ENCODE data around the gene TF. TPM values are rescaled to one million over a fixed set of nuclear protein-coding genes. Genes with fewer than 3 reads are reported as not detected.

The TF gene
- total RNA-seq, 2 experiments from 2014 or later, result 0.60 to 0.97 TPM

DNA sequence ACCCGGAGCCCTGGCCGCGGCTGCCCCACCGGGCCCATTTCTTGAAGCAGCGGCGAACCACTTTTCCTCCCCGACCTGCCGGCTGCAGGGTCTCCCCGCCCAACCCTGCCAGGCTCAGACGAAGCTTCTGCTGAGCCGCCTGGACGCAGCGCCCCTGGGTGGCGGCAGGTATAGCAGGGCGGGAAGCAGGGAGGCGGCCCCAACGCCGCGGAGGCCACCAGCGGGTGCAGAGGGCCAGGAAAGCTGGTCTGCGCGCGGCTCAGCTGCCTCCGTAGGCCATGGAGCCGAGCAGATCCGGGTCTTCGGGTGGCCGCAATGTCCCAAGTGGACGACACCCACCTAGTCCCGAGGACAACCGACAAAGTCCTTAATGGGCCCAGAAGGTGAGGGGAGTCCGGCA, 37.6 kb downstream of the TF start:
- H3K4me1 Mint-ChIP-seq, result no peaks in the 10 kb centered on the region
- DNase-seq, result no peak
- peaks cover 14% of the 10 kb centered on the region for H3K27me3 Mint-ChIP-seq
- no peaks in the 10 kb centered on the region for H3K9me3 Mint-ChIP-seq
- no peak overlapping the region for H3K27ac Mint-ChIP-seq
- no peaks in the 10 kb centered on the region for H3K36me3 Mint-ChIP-seq
- H3K4me3 Mint-ChIP-seq, result no peak overlapping the region
- POLR2A ChIA-PET, result no interaction called here
- no peak for ATAC-seq (ENCODE audit: low read depth)

DNA sequence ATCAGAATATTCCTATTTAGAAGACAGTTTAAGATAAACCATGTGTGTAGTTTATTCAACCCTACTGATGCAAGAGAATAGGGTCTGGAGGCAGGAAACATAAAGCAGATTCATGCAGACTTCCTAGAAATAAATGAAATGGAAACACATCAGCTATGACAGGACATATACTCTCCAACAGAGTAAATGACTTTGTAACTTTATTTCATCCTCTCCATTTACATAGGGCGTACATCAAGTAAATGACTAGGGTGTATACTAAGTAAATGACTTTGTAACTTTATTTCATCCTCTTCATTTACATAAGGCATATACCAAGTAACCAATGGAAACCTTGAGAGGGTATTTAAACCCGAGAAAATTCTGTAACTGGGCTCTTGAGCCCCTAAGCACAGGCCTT, 41.8 kb downstream of the TF start:
- H3K36me3 Mint-ChIP-seq, result no peaks in the 10 kb centered on the region
- H3K27me3 Mint-ChIP-seq, result peaks cover 5% of the 10 kb centered on the region
- POLR2A ChIA-PET, result no interaction called here

DNA sequence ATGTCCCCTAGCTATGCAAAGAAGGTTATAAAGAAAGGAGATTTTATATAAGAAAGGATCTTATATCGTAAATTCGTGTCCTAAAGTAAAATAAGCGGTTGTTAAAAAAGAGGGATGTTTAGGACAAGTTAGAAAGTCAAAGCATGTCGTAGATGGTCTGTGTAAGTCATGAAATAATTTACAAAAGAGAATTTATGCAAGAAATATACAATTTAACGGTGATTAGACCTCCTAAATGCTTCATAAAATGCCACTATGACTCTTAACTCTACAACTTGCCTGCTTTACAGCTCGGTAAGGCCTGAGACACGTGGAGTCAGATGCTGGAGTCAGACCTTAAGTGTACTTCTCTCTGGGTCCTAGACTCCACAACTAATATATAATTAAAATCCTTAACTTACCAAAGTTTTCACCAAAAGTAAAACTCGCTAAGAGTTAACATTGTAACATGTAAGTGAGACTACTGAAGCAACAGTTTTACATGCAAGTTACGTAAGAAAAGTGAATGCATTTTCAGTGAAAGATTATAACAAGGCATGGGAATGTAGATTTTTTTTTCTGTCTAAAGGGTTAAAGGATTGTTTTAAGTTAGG, 46.1 kb downstream of the TF start:
- Mint-ChIP-seq H3K9me3 (peaks cover 18% of the 10 kb centered on the region), H3K27ac (no peak overlapping the region), H3K36me3 (no peaks in the 10 kb centered on the region), H3K4me3 (no peak overlapping the region), H3K4me1 (no peaks in the 10 kb centered on the region), H3K27me3 (peaks cover 8% of the 10 kb centered on the region)
- ATAC-seq (ENCODE audit: low read depth), result no peak
- POLR2A ChIA-PET, result no interaction called here
- DNase-seq, result no peak

More for the DNA sequence above, 41.8 kb downstream of the TF start:
- H3K4me1 Mint-ChIP-seq, result no peaks in the 10 kb centered on the region
- no peak overlapping the region for H3K4me3 Mint-ChIP-seq
- ATAC-seq (ENCODE audit: low read depth), result no peak
- peaks cover 14% of the 10 kb centered on the region for H3K9me3 Mint-ChIP-seq
- no peak overlapping the region for H3K27ac Mint-ChIP-seq
- DNase-seq, result no peak

DNA sequence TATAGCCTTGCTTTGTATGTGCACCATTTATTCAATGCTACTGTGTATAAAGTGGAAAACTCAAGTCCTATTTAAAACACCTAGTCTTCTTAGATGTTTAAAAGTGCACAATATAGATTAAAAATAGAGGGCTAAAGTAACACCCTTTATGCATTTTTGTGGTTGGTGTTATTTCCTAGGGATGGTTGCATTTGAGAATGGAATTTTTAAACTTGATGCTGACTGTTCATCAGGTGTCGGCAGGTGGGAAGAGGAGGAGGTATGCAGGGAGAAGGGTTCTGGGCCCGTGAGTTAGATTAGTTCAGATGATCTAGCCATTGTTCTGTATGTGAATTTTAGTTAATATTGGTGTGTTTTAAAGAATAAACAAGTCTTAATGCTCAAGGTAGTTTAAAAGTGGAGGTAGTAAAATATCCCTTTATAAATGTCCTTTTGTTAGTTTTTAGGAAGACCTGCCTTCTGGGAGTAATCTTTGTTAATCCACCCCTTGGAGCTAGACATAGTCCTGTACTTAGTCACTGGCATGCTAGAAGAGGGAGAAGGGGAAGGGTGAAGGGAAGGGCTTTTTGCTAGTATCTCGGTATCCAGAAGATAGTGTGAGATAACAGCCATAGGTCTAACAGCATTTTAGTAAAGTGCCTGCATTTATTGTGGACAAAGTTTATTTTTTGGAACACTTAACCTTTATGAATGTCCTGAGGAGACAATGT, 51.4 kb downstream of the TF start:
- Mint-ChIP-seq H3K4me3 (no peak overlapping the region), H3K9me3 (peaks cover 9% of the 10 kb centered on the region), H3K27ac (no peak overlapping the region), H3K36me3 (no peaks in the 10 kb centered on the region), H3K4me1 (no peaks in the 10 kb centered on the region), H3K27me3 (peaks cover 31% of the 10 kb centered on the region)
- ATAC-seq (ENCODE audit: low read depth), result no peak
- DNase-seq, result no peak
- POLR2A ChIA-PET, result no interaction called here

DNA sequence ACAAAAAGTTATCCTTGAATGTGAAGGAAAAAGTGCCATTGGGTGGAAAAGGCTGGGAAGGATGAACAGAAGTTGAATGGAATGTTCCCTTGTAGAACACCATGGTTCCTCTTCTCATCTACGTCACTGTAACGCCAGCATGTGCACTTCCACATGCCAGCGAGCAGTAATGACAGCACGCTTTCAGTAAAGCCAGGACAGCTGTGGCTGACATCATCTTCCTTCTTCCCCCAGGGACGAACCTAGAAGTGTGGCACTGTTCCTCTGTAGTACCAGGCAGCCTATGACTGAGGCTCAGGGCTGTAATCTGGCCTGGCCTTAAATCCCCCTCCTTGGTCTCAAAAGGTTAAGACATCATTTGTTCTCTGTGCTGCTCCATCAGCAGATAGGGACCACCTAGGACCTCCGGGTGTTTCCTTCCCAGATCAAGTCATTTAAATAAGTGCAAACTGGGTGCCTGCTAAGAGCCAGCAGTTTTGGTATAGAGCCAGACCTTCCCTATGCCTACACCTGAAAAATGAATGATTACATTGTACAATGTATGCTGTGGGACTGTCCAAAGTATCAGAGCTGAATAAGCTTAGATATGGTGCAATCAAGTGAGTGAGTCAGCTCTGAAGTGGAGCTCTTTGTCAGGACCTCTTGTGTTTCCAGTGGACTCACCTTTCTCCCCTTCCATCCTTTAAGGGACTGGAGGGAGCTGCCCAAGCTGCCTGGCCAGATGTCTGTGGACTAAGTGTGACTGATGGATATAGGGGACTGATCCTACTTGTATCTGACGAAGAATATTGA, 53.8 kb downstream of the TF start:
- ATAC-seq (ENCODE audit: low read depth), result no peak

DNA sequence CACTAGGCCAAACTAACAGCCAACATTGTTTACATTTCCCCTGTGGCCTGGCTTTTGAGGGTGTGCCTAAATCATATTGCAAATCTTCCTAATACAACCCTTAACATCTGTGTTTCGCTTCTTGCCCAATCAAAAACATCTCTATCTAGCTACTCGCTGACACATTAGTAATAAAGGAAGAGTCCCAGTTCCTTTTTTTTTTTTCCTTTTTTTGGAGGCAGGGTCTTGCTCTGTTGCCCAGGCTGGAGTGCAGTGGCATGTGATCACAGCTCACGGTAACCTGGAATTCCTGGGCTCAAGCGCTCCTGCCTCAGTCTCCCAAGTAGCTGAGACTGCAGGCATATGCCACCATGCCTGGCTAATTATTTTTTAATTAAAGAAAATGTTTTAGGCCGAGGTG, 57.3 kb downstream of the TF start:
- no peak for ATAC-seq (ENCODE audit: low read depth)
- Mint-ChIP-seq H3K9me3 (no peaks in the 10 kb centered on the region), H3K27ac (no peak overlapping the region), H3K4me1 (peaks cover 17% of the 10 kb centered on the region), H3K4me3 (no peak overlapping the region), H3K36me3 (peaks cover 2% of the 10 kb centered on the region), H3K27me3 (peaks cover 13% of the 10 kb centered on the region)
- DNase-seq, result no peak
- POLR2A ChIA-PET, result no interaction called here

More for the DNA sequence above, 53.8 kb downstream of the TF start:
- POLR2A ChIA-PET, result no interaction called here
- peaks cover under 1% of the 10 kb centered on the region for H3K4me1 Mint-ChIP-seq
- peaks cover 27% of the 10 kb centered on the region for H3K27me3 Mint-ChIP-seq
- no peak overlapping the region for H3K27ac Mint-ChIP-seq
- no peak overlapping the region for H3K4me3 Mint-ChIP-seq
- no peaks in the 10 kb centered on the region for H3K36me3 Mint-ChIP-seq
- DNase-seq, result no peak
- peaks cover 2% of the 10 kb centered on the region for H3K9me3 Mint-ChIP-seq

DNA sequence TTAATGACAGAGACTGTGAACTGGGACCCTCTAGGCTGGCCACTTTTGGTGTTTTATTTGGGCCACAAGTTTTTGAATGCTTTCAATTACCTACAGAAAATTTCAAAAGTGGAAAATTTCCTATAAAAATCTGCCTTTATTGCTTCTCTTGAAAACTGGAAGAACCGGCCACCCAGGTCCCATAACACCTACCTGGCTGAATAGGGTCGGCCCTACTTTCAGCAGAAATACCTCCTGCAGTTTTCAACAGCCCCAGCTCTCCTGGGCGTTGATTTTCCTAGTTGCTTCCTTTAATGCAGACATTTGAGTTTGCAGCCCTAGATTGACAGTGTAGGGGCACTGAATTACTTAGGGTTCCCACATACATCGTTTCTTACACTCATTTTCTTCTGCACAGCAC, 58.7 kb downstream of the TF start:
- Mint-ChIP-seq H3K9me3 (no peaks in the 10 kb centered on the region), H3K27ac (peak overlapping the region; percentile 91), H3K36me3 (peaks cover 3% of the 10 kb centered on the region), H3K27me3 (peaks cover 7% of the 10 kb centered on the region), H3K4me3 (peak overlapping the region; percentile 95), H3K4me1 (peaks cover 17% of the 10 kb centered on the region)
- no peak for ATAC-seq (ENCODE audit: low read depth)
- DNase-seq, result no peak
- POLR2A ChIA-PET, result no interaction called here

DNA sequence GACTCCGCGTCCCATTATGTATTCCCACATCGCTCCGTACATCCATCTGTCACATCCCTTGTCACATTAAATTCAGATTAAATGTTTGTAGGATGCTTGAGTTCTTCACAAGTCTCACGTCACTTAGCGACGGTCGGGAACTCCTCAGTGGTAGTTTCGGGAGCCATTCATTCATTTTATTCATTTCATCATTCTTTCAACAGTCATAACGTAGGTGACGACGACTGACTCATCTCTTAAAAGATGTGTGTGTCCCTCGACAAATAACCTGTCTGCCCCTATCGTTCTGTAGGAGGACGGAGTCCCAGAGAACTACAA, 59.1 kb downstream of the TF start:
- H3K4me1 Mint-ChIP-seq, result peaks cover 17% of the 10 kb centered on the region
- DNase-seq (no peak), ATAC-seq (ENCODE audit: low read depth) (no peak)
- peaks cover 3% of the 10 kb centered on the region for H3K36me3 Mint-ChIP-seq
- H3K4me3 Mint-ChIP-seq, result peak overlapping the region; percentile 95
- H3K27me3 Mint-ChIP-seq, result peaks cover 2% of the 10 kb centered on the region
- POLR2A ChIA-PET, result no interaction called here
- H3K27ac Mint-ChIP-seq, result peak overlapping the region; percentile 91
- H3K9me3 Mint-ChIP-seq, result no peaks in the 10 kb centered on the region

DNA sequence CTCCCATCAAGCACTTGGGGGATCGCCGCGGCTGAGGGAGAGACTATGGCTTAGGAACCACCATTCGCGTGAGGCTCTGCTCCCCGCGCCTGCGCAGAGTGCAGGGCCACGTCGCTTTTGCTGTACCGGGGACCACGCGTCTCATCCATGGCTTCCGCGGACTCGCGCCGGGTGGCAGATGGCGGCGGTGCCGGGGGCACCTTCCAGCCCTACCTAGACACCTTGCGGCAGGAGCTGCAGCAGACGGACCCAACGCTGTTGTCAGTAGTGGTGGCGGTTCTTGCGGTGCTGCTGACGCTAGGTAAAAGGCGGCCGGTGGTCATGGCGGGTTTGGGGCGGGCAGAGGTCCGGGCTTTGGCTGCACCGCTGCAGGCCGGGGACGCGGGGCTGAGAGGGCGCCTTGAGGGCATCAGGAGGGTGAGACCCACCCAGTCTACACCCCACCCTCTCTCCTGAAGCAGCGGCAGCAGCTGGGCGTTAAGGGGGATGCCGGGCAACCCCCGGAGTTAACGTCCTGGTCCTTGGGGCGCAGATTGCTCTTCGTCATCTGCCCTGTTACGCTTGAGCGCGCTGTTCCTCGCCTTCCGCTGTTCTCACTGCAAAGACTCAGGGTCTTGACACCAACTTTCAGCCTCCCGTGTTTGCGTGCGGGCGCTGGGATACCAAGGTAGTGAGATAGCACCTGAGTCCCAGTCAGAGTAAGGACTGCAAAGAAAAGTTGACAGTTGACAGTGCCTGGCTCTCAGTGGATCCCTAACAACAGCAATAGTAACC, 59.7 kb downstream of the TF start, which contains the start of gene SRPRB:
SRPRB (plus strand) TSS at position 114 of the 774 bp plus-strand sequence; CDS start at position 148, 34 bp downstream.
- no peaks in the 10 kb centered on the region for H3K9me3 Mint-ChIP-seq
- peaks cover 17% of the 10 kb centered on the region for H3K4me1 Mint-ChIP-seq
- peak; percentile 99 for ATAC-seq (ENCODE audit: low read depth)
- H3K27me3 Mint-ChIP-seq, result no peaks in the 10 kb centered on the region
- H3K4me3 Mint-ChIP-seq, result peak within 1 kb of the TSS; percentile 95
- peak; percentile 95 for DNase-seq
- peaks cover 3% of the 10 kb centered on the region for H3K36me3 Mint-ChIP-seq
- POLR2A ChIA-PET, result no interaction called here
- H3K27ac Mint-ChIP-seq, result peak within 1 kb of the TSS; percentile 91

DNA sequence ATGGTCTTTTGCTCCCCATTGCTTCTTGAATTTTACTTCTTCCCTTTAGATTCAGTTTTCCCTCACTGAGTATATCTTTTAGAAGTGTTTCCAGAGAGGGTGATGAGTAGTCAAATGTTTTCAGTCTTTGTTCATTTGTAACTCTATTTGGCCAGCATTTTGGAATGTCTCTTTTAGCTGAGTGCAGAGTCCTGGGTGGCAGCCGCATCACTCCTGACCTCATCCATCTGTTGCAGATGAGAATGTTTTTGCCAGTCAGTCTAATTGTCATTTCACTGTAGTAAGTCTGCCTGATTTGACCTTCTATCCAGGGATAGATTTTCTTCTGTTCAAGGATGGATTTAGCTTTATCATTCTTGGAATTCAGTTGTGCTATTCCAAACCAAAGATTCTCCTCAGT, 66.7 kb downstream of the TF start:
- Mint-ChIP-seq H3K27me3 (no peaks in the 10 kb centered on the region), H3K9me3 (no peaks in the 10 kb centered on the region), H3K4me3 (no peak overlapping the region), H3K4me1 (peaks cover 9% of the 10 kb centered on the region), H3K27ac (no peak overlapping the region), H3K36me3 (peaks cover 11% of the 10 kb centered on the region)
- ATAC-seq (ENCODE audit: low read depth) (no peak), DNase-seq (no peak)
- POLR2A ChIA-PET, result no interaction called here

DNA sequence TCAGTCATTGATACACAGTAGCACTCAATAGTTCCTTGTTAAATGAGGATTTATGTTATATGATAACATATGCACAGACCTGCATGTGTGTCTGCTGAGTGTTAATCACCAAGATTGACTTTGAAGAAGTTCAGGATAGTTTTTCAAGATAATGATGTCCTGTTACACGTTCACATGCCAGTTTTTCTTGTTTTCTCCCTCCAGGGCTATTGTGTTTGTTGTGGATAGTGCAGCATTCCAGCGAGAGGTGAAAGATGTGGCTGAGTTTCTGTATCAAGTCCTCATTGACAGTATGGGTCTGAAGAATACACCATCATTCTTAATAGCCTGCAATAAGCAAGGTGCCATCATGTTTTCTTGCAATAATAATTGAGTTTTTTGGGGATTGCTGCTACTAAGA, 69.2 kb downstream of the TF start:
- Mint-ChIP-seq H3K27ac (no peak overlapping the region), H3K4me3 (no peak overlapping the region), H3K4me1 (peaks cover 8% of the 10 kb centered on the region), H3K27me3 (no peaks in the 10 kb centered on the region), H3K36me3 (peaks cover 14% of the 10 kb centered on the region), H3K9me3 (no peaks in the 10 kb centered on the region)
- POLR2A ChIA-PET, result no interaction called here
- DNase-seq (no peak), ATAC-seq (ENCODE audit: low read depth) (no peak)

DNA sequence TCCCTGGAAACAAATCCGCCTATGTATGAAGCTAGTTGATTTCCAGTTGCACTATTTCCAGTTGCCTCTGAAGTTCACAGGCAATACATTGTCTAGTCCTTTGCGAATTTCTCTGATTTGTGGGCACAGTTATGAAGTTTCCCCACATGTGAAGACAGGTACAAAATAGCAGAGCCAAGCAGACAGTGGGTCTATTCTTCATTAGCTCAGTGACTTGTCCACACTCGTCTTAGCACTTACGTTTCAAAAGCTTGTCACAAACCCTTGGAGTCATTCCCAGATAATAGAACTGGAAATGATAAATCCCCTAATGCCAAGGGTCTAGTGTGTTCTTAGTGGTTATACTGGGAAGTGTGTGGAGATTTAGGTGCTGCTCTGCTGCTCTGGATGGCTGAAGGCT, 73.9 kb downstream of the TF start:
- peaks cover 27% of the 10 kb centered on the region for H3K36me3 Mint-ChIP-seq
- ATAC-seq (ENCODE audit: low read depth) (no peak), DNase-seq (no peak)
- no peaks in the 10 kb centered on the region for H3K9me3 Mint-ChIP-seq
- H3K4me1 Mint-ChIP-seq, result peaks cover 6% of the 10 kb centered on the region
- H3K27ac Mint-ChIP-seq, result no peak overlapping the region
- POLR2A ChIA-PET, result no interaction called here
- no peaks in the 10 kb centered on the region for H3K27me3 Mint-ChIP-seq
- H3K4me3 Mint-ChIP-seq, result no peak overlapping the region

DNA sequence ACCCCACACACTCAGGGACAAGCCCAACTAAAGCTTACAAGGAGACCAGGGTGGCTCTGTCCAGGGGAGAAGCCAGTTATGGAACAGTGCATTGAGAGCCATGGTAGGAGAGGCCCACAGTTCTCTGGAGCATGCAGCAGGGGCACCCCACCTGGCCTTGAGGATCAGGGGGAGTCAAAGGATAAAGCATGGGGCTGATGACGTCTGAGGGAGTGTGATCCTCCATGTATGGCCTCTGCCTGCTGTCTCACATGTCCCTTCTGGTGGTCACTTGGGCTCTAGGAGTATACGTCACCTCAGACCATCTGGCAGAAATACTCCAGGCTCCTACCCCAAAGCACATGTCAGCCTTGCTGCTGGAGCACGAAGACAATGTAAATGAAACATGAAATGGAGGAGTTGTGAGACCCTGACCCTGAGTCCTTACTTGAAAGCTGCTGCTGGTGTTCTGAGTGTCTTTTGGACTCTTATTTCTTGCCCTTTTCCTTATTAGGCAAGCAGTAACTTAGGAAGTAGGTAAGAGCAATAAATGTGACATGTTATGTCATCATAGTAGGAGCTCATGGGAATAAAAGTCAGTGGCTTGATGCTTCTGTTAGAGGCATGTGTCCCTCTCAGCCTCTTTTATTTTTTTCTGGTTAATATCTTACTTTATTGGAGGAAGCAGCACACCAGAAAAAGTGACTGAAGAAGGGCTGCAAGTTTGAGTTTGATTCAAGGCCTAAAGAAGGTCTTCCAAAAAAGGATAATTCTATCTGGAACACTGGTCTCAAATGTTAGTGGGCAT, 74.9 kb downstream of the TF start:
- Mint-ChIP-seq H3K9me3 (no peaks in the 10 kb centered on the region), H3K27ac (no peak overlapping the region), H3K27me3 (no peaks in the 10 kb centered on the region), H3K4me3 (no peak overlapping the region), H3K4me1 (peaks cover 6% of the 10 kb centered on the region), H3K36me3 (peaks cover 23% of the 10 kb centered on the region)
- DNase-seq, result no peak
- no peak for ATAC-seq (ENCODE audit: low read depth)
- POLR2A ChIA-PET, result no interaction called here
